Measurements from ENCODE around the gene SLIT3. TPM values are rescaled to one million over a fixed set of nuclear protein-coding genes. Genes with fewer than 3 reads are reported as not detected.
A peak's percentile ranks its signal among the peaks of the same experiment; 100 is the strongest.

The SLIT3 gene
- total RNA-seq, 8 experiments from 2014 or later, result 6.1 to 159 (median 64.4) TPM

DNA sequence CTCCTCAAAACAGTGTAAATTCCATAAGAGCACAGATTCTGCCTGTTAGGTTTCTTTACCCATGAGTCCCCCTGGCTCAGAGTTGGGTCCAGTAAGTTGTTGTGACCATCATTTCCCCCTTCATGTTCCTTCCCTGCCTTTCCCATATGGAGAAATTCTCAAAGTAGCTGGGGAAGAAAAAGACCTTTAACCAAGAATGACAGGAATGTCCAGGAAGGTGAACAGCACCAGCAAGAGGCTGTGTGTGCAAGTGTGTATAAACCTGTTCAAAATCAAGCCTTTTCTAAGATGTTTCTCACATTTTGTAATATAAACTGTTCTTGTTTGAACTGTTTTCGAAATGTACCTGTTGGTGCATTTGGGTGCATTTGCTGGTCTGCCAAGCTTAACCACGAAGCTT lies 238.2 kb downstream of the SLIT3 start:
- in situ Hi-C loops (cut with MboI; ENCODE audit: low pct_unique_long_range_greater_than_20kb in 2 of 9, low sequenced_read_pairs in 9 of 9, unreplicated experiment in 9 of 9), result no loop called here
- ATAC-seq (replicated peaks in 6 of 8), result no peak
- 33 to 100% (median 80%) methylated on average over 1 to 2 of the region's 2 CpGs; no CpG with 5 or more reads in 3 of the 10 experiments for WGBS, 10 experiments

GRCh38 chr5:169054506-169054905 lies 246.4 kb downstream of the SLIT3 start:
- H3K4me1 ChIP-seq (replicated peaks in 1 of 2), result peaks cover 6 to 17% of the 10 kb centered on the region in 2 donors
- WGBS, 10 experiments, result 67 to 100% (median 90%) methylated on average over 1 to 8 of the region's 8 CpGs; no CpG with 5 or more reads in 1 of the 10 experiments
- H3K4me3 ChIP-seq, result no peak overlapping the region
- ATAC-seq (replicated peaks in 6 of 8), result no peak
- no peak overlapping the region for H3K27ac ChIP-seq
- in situ Hi-C loops (cut with MboI; ENCODE audit: low pct_unique_long_range_greater_than_20kb in 2 of 9, low sequenced_read_pairs in 9 of 9, unreplicated experiment in 9 of 9), result no loop called here

More for the DNA sequence above, 238.2 kb downstream of the SLIT3 start:
- Histone ChIP-seq H3K4me1 (replicated peaks in 1 of 2) (peaks cover 16 to 19% of the 10 kb centered on the region in 2 donors), H3K27ac (no peak overlapping the region), H3K4me3 (no peak overlapping the region)

DNA sequence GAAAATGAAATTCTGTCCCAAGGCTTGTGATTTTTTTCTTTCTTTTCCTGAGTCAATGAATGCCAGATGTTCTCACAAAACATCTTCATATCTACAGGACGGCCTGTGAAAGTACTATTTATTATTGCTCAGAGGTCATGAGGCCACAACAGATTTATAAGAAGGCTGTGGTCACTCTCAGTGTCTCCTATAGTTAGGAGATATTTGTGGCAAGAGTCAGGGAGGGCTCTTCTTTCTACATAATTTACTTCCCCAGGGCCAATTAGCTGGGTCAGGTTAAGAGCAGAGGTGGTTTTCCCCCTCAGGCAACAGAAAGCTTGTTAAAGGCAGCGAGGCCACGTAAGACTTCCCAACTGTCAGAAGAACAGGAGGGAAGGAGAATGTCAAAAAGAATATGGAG lies 248.7 kb downstream of the SLIT3 start:
- H3K4me1 ChIP-seq (replicated peaks in 1 of 2), result peaks cover 6 to 17% of the 10 kb centered on the region in 2 donors
- in situ Hi-C loops (cut with MboI; ENCODE audit: low pct_unique_long_range_greater_than_20kb in 2 of 9, low sequenced_read_pairs in 9 of 9, unreplicated experiment in 9 of 9), result no loop called here
- WGBS, 10 experiments, result 45 to 86% (median 71%) methylated on average over 1 to 3 of the region's 3 CpGs; no CpG with 5 or more reads in 2 of the 10 experiments
- no peak overlapping the region for H3K4me3 ChIP-seq
- no peak overlapping the region for H3K27ac ChIP-seq
- ATAC-seq (replicated peaks in 6 of 8), result peak in 3 of 8 experiments; percentile 31 to 83 (median 63)

GRCh38 chr5:169051351-169051750 lies 249.6 kb downstream of the SLIT3 start:
- ATAC-seq (replicated peaks in 6 of 8), result no peak
- no peak overlapping the region for H3K27ac ChIP-seq

GRCh38 chr5:169050636-169051035 lies 250.3 kb downstream of the SLIT3 start:
- Histone ChIP-seq H3K4me1 (replicated peaks in 1 of 2) (peaks cover 10 to 11% of the 10 kb centered on the region in 2 donors), H3K27ac (no peak overlapping the region), H3K4me3 (no peak overlapping the region)
- 73 to 96% (median 90%) methylated on average over 4 to 10 of the region's 10 CpGs for WGBS, 10 experiments
- ATAC-seq (replicated peaks in 6 of 8), result no peak
- in situ Hi-C loops (cut with MboI; ENCODE audit: low pct_unique_long_range_greater_than_20kb in 2 of 9, low sequenced_read_pairs in 9 of 9, unreplicated experiment in 9 of 9), result no loop called here

More at GRCh38 chr5:169051351-169051750, 249.6 kb downstream of the SLIT3 start:
- Histone ChIP-seq H3K4me3 (no peak overlapping the region), H3K4me1 (replicated peaks in 1 of 2) (peaks cover 9 to 17% of the 10 kb centered on the region in 2 donors)
- in situ Hi-C loops (cut with MboI; ENCODE audit: low pct_unique_long_range_greater_than_20kb in 2 of 9, low sequenced_read_pairs in 9 of 9, unreplicated experiment in 9 of 9), result no loop called here

DNA sequence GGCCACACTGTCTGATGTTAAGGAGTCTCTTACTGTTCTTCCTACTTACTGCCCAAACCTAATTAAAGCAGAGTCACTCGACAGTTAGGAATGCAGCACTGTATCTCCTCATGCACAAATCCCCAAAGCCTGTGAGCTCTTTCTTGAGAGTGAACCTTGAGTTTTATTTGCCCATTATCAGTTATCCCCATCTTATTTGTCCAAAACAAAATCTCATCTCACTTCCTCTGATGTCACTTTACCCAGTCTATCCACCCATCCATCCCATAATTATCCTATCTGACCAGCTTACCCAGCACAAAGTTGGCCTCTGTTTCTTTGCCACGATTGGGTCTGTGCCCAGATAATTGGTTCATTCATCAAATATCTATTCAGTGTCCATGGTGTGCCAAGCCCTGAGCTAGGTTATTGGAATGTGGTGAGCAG lies 250.8 kb downstream of the SLIT3 start:
- peaks cover 10 to 11% of the 10 kb centered on the region in 2 donors for H3K4me1 ChIP-seq (replicated peaks in 1 of 2)
- in situ Hi-C loops (cut with MboI; ENCODE audit: low pct_unique_long_range_greater_than_20kb in 2 of 9, low sequenced_read_pairs in 9 of 9, unreplicated experiment in 9 of 9), result no loop called here
- no peak overlapping the region for H3K4me3 ChIP-seq
- no peak overlapping the region for H3K27ac ChIP-seq
- 0 to 88% (median 75%) methylated on average over 1 to 2 of the region's 2 CpGs; no CpG with 5 or more reads in 1 of the 10 experiments for WGBS, 10 experiments
- no peak for ATAC-seq (replicated peaks in 6 of 8)

DNA sequence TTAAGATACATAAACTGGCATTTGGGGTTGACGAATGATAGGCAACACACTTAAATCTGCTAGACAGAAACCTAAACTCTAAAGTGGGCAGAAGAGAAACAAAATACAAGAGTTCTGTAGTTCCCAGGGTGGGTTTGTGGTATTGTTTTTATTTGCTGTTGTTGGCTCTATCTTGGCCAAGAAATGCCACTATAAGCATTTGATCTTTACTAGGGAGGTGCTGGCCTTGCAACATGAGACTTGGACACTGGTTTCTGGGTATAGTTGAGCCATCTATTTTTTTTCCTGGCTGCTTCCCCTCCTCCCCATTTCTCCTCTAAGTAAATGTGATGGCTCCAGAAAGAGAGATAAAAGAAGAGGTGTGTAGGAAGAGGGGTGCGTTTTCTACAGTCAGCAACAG lies 251.2 kb downstream of the SLIT3 start:
- Histone ChIP-seq H3K4me1 (replicated peaks in 1 of 2) (peaks cover 10 to 11% of the 10 kb centered on the region in 2 donors), H3K27ac (no peak overlapping the region), H3K4me3 (no peak overlapping the region)
- no peak for ATAC-seq (replicated peaks in 6 of 8)
- WGBS, 10 experiments, result 80 to 100% (median 100%) methylated on average over 1 to 2 of the region's 2 CpGs; no CpG with 5 or more reads in 3 of the 10 experiments
- in situ Hi-C loops (cut with MboI; ENCODE audit: low pct_unique_long_range_greater_than_20kb in 2 of 9, low sequenced_read_pairs in 9 of 9, unreplicated experiment in 9 of 9), result no loop called here

GRCh38 chr5:169048181-169049125 lies 252.5 kb downstream of the SLIT3 start:
- WGBS, 10 experiments, result 39 to 100% (median 90%) methylated on average over 1 to 12 of the region's 14 CpGs; no CpG with 5 or more reads in 1 of the 10 experiments
- ATAC-seq (replicated peaks in 6 of 8), result peak in 1 of 8 experiments; percentile 82
- in situ Hi-C loops (cut with MboI; ENCODE audit: low pct_unique_long_range_greater_than_20kb in 2 of 9, low sequenced_read_pairs in 9 of 9, unreplicated experiment in 9 of 9), result no loop called here

DNA sequence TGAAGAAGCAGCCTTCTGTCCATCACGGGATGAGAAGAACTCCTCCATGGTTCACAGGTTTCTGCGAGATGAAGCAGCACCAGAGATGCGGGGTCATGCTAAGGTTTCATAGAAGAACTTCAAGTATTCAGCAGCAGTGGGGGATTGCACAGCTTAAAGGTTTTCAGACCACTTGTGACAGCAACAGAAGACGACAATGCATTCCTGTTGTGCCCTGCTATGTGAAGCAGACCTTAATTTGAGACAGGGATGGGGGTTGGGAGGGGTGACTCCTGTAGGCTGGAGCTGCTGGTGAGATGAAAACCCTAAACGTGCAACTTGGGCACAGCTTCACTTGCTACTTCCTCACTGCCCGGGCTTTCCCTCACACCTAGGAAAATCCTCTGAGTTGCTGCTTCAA lies 256.0 kb downstream of the SLIT3 start:
- in situ Hi-C loops (cut with MboI; ENCODE audit: low pct_unique_long_range_greater_than_20kb in 2 of 9, low sequenced_read_pairs in 9 of 9, unreplicated experiment in 9 of 9), result no loop called here
- ATAC-seq (replicated peaks in 6 of 8), result no peak
- H3K4me3 ChIP-seq, result no peak overlapping the region
- WGBS, 10 experiments, result 40 to 94% (median 76%) methylated on average over 1 to 6 of the region's 6 CpGs
- H3K27ac ChIP-seq, result no peak overlapping the region
- H3K4me1 ChIP-seq (replicated peaks in 1 of 2), result peaks cover 0 to 4% of the 10 kb centered on the region in 2 donors

More at GRCh38 chr5:169048181-169049125, 252.5 kb downstream of the SLIT3 start:
- peaks cover 10 to 11% of the 10 kb centered on the region in 2 donors for H3K4me1 ChIP-seq (replicated peaks in 1 of 2)
- no peak overlapping the region for H3K27ac ChIP-seq
- no peak overlapping the region for H3K4me3 ChIP-seq

- in situ Hi-C loops (cut with MboI; ENCODE audit: low pct_unique_long_range_greater_than_20kb in 2 of 9, low sequenced_read_pairs in 9 of 9, unreplicated experiment in 9 of 9), result no loop called here
- no peak overlapping the region for H3K4me3 ChIP-seq
- WGBS, 10 experiments, result 83 to 97% (median 93%) methylated on average over 3 to 6 of the region's 7 CpGs; no CpG with 5 or more reads in 1 of the 10 experiments
- H3K27ac ChIP-seq, result no peak overlapping the region
- peaks cover 0 to 11% of the 10 kb centered on the region in 2 donors for H3K4me1 ChIP-seq (replicated peaks in 1 of 2)
- no peak for ATAC-seq (replicated peaks in 6 of 8)
Observed at GRCh38 chr5:169041180-169041579, 259.8 kb downstream of the SLIT3 start.

- WGBS, 10 experiments, result 67 to 100% (median 84%) methylated on average over 1 to 6 of the region's 6 CpGs; no CpG with 5 or more reads in 1 of the 10 experiments
- Histone ChIP-seq H3K4me3 (no peak overlapping the region), H3K27ac (no peak overlapping the region), H3K4me1 (replicated peaks in 1 of 2) (peaks cover 0 to 14% of the 10 kb centered on the region in 2 donors)
- no peak for ATAC-seq (replicated peaks in 6 of 8)
- in situ Hi-C loops (cut with MboI; ENCODE audit: low pct_unique_long_range_greater_than_20kb in 2 of 9, low sequenced_read_pairs in 9 of 9, unreplicated experiment in 9 of 9), result no loop called here
Observed at GRCh38 chr5:169039592-169039991, 261.3 kb downstream of the SLIT3 start.

GRCh38 chr5:169037466-169037865 lies 263.5 kb downstream of the SLIT3 start:
- Histone ChIP-seq H3K27ac (no peak overlapping the region), H3K4me1 (replicated peaks in 1 of 2) (peaks cover 0 to 14% of the 10 kb centered on the region in 2 donors), H3K4me3 (no peak overlapping the region)
- 66 to 100% (median 85%) methylated on average over 2 to 13 of the region's 16 CpGs; no CpG with 5 or more reads in 2 of the 10 experiments for WGBS, 10 experiments
- in situ Hi-C loops (cut with MboI; ENCODE audit: low pct_unique_long_range_greater_than_20kb in 2 of 9, low sequenced_read_pairs in 9 of 9, unreplicated experiment in 9 of 9), result no loop called here
- ATAC-seq (replicated peaks in 6 of 8), result peak in 4 of 8 experiments; percentile 35 to 60 (median 50)

GRCh38 chr5:169036079-169036805 lies 264.7 kb downstream of the SLIT3 start:
- Histone ChIP-seq H3K4me3 (no peak overlapping the region), H3K4me1 (replicated peaks in 1 of 2) (peaks cover 0 to 16% of the 10 kb centered on the region in 2 donors), H3K27ac (no peak overlapping the region)
- in situ Hi-C loops (cut with MboI; ENCODE audit: low pct_unique_long_range_greater_than_20kb in 2 of 9, low sequenced_read_pairs in 9 of 9, unreplicated experiment in 9 of 9), result no loop called here
- peak in 1 of 8 experiments; percentile 56 for ATAC-seq (replicated peaks in 6 of 8)
- 57 to 89% (median 76%) methylated on average over 3 to 12 of the region's 12 CpGs for WGBS, 10 experiments

Measured in motor neuron (in vitro differentiated cells).